ENCODE results near the gene CLTA. TPM values are rescaled to one million over a fixed set of nuclear protein-coding genes. Genes with fewer than 3 reads are reported as not detected.

The CLTA gene
- total RNA-seq, 2 donors from 2014 or later = 86.7 to 145 TPM

GRCh38 chr9:36151316-36152210, 39.2 kb upstream of the CLTA start:
- WGBS, 2 donors = 49 to 78% methylated on average over 14 of the region's 14 CpGs
- ATAC-seq = no peak
- no peaks in the 10 kb centered on the region for H3K27me3 ChIP-seq
- H3K9me3 ChIP-seq = no peaks in the 10 kb centered on the region
- no peak overlapping the region for H3K4me3 ChIP-seq
- DNase-seq = peak in 3 of 4 donors; percentile 28 to 71 (median 31)
- peak overlapping the region in 2 of 4 donors; percentile 23 to 64 for H3K27ac ChIP-seq
- no peaks in the 10 kb centered on the region for H3K36me3 ChIP-seq (replicated peaks in 1 of 2; ENCODE audit: insufficient read depth in 1 of 2, low read depth in 2 of 2)
- TF ChIP-seq POLR2A (IDR thresholded peaks at IDR 0.05) = peak in 1 of 3 donors; percentile 21
- no peak for TF ChIP-seq CTCF (IDR thresholded peaks at IDR 0.05)
- intact Hi-C loops (cut with DNase I) = no loop called here
- no peaks in the 10 kb centered on the region for H3K4me1 ChIP-seq

GRCh38 chr9:36152741-36153438, 37.8 kb upstream of the CLTA start:
- intact Hi-C loops (cut with DNase I) = no loop called here
- WGBS, 2 donors = 89 to 91% methylated on average over 10 of the region's 10 CpGs
- no peaks in the 10 kb centered on the region for H3K4me1 ChIP-seq
- H3K36me3 ChIP-seq (replicated peaks in 1 of 2; ENCODE audit: insufficient read depth in 1 of 2, low read depth in 2 of 2) = no peaks in the 10 kb centered on the region
- no peaks in the 10 kb centered on the region for H3K27me3 ChIP-seq
- H3K9me3 ChIP-seq = no peaks in the 10 kb centered on the region
- H3K27ac ChIP-seq = no peak overlapping the region
- H3K4me3 ChIP-seq = no peak overlapping the region
- DNase-seq (no peak), ATAC-seq (no peak)
- TF ChIP-seq POLR2A (IDR thresholded peaks at IDR 0.05) = no peak
- no peak for TF ChIP-seq CTCF (IDR thresholded peaks at IDR 0.05)

- intact Hi-C loops (cut with DNase I) = no loop called here
These were observed 37.0 kb upstream of the CLTA start for GRCh38 chr9:36153746-36154145.

GRCh38 chr9:36154331-36154952, 36.3 kb upstream of the CLTA start:
- H3K4me1 ChIP-seq = no peaks in the 10 kb centered on the region
- H3K27me3 ChIP-seq = no peaks in the 10 kb centered on the region
- ATAC-seq = no peak
- TF ChIP-seq POLR2A (IDR thresholded peaks at IDR 0.05) (no peak), CTCF (IDR thresholded peaks at IDR 0.05) (no peak)
- peak in 2 of 4 donors; percentile 23 to 45 for DNase-seq
- peak overlapping the region in 2 of 4 donors; percentile 15 to 44 for H3K27ac ChIP-seq
- H3K36me3 ChIP-seq (replicated peaks in 1 of 2; ENCODE audit: insufficient read depth in 1 of 2, low read depth in 2 of 2) = no peaks in the 10 kb centered on the region
- intact Hi-C loops (cut with DNase I) = no loop called here
- WGBS, 2 donors = 51 to 52% methylated on average over 11 of the region's 11 CpGs
- H3K9me3 ChIP-seq = no peaks in the 10 kb centered on the region
- H3K4me3 ChIP-seq = no peak overlapping the region

More at GRCh38 chr9:36153746-36154145, 37.0 kb upstream of the CLTA start:
- TF ChIP-seq CTCF (IDR thresholded peaks at IDR 0.05) = no peak
- TF ChIP-seq POLR2A (IDR thresholded peaks at IDR 0.05) = no peak
- Histone ChIP-seq H3K36me3 (replicated peaks in 1 of 2; ENCODE audit: insufficient read depth in 1 of 2, low read depth in 2 of 2) (no peaks in the 10 kb centered on the region), H3K4me1 (no peaks in the 10 kb centered on the region), H3K27me3 (no peaks in the 10 kb centered on the region), H3K4me3 (no peak overlapping the region), H3K27ac (peak overlapping the region in 1 of 4 donors; percentile 15), H3K9me3 (no peaks in the 10 kb centered on the region)
- WGBS, 2 donors = 69 to 78% methylated on average over 9 of the region's 9 CpGs
- no peak for ATAC-seq
- no peak for DNase-seq
